Activated gamma-delta T cell treated with anti-CD3 and anti-CD28 coated beads, Interleukin-2, amount 50 U/mL, for 16 hours (primary cell): ENCODE data around the gene LMBR1L.
"Not testable (repeated sequence)": the region's sequence is repeated elsewhere in the genome, so short reads cannot be mapped to it uniquely, and the experiment has no call there.

Experiments
- DNase-seq: peaks from one replicate; pipeline ENCODE4 v3.0.0-alpha.2; 2020; ENCODE audit warnings: low read depth

The LMBR1L gene

DNA sequence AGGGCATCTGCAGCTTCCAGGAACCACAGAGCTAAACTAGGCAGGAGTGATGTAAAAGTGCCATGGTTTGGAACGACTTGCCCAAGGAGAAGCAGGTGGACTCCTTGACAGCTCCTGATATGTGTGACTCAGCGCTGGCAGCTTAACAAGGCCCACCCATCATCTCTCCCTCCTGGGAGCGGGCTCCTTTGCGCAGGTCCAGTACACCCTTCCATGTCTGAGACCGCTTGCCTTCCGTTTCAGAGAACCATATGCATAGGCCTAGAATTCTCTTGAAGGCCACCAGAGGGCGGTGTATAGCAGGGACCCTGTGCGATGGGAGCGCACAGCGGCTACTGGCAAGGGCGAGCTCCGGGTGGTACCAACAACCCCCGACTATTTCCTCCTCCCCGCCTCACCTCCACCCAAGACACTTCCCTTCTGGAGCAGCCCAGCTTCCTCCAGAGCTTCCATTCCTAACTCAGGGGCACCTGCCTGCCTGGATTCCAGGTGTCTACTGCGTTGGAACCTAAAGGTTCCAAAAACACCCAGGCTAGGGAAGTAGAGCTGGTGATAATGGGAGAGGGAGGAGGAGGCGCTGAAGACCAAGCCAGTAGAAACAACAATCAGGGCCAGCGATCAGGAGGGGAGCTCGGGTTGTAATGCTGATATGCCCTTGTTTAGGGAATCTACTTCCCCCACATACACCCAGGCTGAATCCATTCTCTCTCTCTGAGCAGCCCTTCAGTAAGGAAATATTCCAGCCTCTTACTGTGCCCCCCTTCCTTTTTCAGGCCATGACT, 22.3 kb downstream of the LMBR1L start:
- DNase-seq: peak; percentile 46

DNA sequence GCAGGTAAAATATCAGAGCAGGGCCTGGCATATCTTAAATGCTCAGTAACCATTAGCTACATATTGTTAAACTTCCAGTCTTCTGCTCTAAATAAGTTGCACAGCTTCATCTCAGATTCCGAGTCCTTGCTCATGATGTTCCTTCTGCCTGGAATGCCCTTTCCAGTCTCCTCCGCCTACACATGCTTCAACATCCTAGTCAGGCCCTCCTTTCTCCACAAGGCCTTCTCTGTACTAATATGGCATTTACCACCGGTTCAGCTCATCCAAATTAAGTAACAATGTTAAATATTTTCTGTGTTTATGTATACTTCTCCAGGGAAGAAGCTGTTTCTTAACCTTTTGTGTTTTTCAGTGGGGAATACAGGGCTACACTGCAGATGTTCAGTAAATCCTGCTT, 24.5 kb downstream of the LMBR1L start:
- no peak for DNase-seq

DNA sequence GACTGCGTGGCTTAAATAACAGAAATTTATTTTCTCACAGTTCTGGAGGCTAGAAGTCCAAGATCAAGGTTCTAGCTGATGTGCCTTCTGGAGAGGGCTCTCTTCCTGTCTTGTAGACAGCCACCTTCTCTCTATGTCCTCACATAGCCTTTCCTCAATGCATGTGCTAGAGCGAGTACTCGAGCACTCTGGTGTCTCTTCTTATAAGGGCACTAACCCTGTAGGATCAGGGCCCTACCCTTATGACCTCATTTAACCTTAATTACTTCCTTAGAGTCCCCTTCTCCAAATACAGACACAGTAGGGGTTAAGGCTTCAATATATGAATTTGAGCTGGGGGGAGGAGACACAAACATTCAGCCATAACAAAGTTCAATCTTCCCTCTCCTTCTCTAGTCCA, 26.2 kb downstream of the LMBR1L start:
- DNase-seq: no peak

DNA sequence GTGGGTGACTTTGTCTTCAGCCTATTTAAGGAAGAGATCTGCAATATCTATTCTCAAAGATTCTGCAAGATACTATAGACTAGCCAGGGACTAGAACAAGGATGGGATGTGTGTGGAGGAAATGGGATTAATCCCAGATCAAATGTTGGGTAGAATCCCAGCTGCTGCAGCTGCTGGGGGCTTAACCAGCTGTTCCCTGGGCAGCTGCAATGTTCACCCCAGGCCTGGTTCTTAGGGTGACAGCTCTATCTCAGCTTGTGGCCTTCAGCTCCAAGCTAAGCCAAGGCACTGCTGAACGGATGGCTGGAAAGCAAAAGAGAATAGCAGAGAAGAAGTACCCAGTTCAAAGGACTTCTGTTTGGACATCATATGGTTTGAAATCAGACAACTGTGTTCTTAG, 30.9 kb downstream of the LMBR1L start:
- DNase-seq: no peak

DNA sequence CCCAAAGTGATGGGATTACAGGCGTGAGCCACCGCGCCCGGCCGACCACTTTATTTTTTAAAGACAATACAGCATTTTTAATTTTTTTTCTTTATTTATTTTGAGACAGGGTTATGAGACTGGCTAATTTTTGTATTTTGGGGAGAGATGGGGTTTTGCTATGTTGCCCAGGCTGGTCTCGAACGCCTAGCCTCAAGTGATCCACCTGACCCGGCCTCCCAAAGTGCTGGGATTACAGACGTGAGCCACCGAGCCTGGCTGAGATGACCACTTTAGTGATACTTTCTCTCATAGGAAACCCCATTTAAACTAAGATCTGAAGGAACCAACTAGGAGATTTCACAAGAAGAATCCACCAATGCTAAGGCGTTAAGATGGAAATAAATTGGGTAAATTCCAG, 39.7 kb downstream of the LMBR1L start:
- no peak for DNase-seq

DNA sequence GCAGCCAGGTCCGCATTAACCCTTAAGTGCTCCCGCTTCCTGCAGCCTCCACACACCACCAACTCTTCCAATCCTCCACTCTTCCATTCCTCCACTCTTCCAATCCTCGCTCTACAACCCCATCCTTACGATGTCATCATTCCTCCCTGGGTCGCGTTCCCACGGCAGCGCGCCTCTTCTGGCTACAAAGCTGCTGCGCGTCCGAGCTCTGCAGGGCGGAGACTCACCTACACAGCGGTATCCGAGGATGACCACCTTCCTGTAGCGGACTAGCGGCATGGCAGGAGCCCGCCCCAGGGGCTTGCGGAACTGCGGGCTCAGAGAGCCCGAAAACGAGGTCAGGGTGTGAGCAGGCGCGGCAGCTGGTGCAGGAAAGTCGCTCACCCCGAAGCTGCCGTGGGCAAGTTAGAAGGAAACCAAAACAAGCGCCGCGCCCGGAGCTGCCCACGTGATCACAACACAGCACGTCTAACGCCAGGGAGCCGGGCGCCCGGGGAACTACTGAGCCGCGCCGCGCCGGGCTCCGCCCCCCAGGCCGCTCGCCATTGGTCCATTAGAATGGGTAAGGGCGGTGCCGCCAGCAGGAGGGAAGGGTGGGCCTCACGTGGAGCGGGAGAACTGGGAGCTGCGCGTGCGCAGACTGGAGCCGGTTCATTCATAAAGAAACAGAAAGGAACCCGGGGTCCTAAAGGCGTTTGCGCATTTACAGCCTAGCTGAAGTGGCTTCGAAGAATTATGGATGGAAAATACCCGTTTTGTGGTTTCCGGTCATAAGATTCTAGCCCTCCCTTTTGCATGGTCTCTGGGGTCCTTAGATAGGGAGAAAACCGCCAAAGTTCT, 40.9 kb downstream of the LMBR1L start, which contains the start of gene RHEBL1:
RHEBL1 (minus strand) TSS at position 473 of the 840 bp plus-strand sequence; CDS start at position 279, 194 bp downstream.
- DNase-seq: peak; percentile 98

DNA sequence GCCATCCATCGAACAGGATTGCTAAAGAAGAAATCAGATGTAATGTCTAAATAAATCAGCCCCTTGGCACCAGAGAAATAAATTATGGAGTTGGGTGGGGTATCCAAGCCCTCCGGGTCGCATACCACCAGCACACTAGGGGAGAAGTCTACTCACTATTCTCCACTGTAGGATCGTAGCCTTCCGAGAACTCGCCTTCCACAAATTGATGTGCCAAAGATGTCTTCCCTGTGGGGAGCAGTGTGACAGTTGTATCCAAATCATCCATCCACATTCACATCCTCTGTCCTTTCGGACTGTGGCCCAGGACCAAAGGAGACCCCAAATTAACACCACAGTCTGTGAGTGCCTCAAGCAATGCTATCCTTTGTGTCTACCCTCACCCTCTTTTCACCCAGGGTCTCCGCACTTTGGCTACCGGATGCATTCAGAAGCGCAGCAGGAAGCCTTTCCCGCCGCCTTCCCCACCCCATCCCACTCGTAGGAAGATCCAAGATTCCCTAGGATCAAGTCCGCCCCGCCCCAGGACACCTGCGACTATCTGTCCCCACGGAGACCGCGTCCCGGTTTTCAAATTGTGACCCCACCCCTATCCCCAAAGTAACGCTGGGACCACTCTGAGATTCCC, 41.7 kb downstream of the LMBR1L start:
- DNase-seq: no peak

DNA sequence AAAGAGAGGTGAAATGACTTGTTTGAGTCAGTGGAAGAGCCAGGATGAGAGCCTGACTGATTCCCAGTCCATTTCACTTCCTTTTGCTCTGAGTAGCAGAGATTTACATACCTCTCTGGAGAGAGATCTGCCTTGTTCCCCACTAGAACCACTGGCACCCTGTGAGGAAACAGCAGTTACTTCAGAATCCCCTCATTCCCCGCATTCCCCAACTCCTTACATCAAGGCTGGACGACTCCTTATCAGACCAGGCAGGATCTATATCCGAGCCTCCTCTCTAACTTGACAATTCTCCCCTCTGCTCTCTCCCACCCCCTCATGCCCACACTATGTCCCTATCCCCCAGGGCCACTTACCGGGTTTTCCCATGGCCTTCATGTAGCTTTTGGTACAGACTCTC, 44.5 kb downstream of the LMBR1L start:
- no peak for DNase-seq

DNA sequence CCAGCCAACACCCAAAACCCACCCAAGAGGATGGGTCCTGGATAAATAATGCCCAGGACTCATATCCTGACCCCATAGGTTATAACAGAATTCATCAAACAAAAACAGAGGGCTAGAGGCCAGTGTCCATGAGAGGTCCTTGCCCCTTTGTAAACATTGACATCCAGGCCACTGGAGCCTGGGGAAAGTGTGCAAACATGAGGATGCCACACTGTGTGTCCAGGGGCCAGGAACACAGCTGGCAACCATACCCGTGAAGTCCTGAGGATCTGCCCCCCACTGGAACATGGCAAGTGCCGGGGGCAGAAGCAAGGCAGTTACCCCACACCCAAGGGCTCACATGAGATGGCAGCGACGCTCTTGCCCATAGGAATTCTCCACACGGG, 45.9 kb downstream of the LMBR1L start:
- no peak for DNase-seq

DNA sequence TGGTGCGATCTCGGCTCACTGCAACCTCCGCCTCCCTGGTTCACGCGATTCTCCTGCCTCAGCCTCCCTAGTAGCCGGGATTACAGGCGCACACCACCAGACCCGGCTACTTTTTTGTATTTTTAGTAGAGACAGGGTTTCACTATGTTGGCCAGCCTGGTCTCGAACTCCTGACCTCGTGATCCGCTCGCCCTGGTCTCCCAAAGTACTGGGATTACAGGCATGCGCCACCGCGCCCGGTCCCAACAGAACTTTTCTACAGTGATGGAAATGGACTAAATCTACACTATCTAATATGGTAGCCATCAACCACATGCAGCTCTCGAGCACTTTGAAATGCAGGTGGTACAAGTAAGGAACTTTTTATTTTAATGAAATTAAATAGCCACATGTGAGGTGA, 48.7 kb downstream of the LMBR1L start:
- DNase-seq: not testable (repeated sequence)

DNA sequence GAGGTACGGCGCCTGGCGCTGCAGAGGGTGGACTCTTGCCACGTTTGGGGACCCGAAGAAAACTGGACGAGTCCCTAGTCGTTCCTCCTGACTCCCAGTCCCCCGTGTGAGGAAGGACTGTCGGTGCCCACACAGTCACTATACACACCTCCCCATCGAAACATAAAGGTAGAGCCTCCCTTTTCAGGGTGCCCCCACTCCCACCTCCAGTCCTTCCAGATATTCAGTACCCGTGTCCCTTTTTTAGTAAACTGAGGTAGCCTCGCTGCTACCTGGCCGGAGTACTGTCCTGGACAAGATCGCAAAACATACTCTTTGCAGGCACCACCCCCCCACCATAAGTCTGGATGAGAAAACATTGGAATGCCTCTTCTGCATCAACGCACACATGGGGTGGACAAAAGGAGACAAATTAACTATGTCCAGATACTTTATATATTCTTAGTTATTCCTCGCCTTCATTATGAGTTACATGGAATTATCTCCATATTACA, 49.4 kb downstream of the LMBR1L start:
- no peak for DNase-seq

DNA sequence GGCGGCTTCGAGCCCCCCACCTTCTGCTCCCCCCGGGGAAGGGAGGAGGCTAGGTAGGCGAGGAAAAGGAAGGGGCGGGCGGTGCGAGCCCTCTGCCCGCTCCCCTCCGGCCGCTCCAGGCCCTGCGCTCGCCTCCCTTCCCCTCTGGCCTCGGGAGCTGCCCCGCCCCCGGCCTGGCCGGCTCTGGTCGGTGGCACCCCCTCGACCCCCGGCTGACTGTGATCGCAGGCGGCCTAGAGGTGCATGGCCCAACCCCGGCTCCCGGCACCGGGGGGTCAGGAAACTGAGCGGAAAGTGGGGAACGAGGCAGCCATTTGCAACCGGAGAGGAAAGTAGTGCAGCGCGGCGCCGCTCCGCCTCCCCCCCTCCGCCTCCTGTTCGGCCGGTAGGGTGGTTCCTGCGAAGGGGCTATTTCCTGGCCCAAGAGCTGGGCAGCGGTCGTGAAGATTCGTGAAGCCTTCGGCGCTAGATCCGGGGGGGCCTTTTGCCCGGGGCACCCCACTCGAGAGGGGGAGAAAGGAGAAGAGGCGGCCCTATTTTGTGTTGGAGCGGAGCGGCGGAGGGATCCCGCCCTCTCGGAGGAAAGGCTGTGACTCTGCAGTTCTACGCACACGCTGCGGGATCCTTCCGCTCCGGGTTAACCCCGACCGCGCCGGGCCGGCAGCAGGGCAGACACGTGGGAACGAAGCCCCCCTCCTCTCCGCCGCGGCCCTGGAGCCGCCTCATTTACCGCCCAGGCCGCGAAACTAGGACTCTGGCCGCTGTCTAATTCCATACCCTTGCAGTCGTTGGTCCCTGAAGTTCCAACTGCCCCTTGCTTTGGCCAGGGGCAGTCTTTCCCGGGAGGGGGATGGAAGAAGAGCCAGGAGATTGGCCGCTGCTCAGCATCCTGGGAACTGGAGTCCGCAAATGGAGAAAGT, 50.1 kb downstream of the LMBR1L start, which contains the start of gene KMT2D:
KMT2D (minus strand) TSS at position 558 of the 920 bp plus-strand sequence. CDS start 5,470 bp downstream, outside the sequence.
- peak; percentile 83 for DNase-seq

DNA sequence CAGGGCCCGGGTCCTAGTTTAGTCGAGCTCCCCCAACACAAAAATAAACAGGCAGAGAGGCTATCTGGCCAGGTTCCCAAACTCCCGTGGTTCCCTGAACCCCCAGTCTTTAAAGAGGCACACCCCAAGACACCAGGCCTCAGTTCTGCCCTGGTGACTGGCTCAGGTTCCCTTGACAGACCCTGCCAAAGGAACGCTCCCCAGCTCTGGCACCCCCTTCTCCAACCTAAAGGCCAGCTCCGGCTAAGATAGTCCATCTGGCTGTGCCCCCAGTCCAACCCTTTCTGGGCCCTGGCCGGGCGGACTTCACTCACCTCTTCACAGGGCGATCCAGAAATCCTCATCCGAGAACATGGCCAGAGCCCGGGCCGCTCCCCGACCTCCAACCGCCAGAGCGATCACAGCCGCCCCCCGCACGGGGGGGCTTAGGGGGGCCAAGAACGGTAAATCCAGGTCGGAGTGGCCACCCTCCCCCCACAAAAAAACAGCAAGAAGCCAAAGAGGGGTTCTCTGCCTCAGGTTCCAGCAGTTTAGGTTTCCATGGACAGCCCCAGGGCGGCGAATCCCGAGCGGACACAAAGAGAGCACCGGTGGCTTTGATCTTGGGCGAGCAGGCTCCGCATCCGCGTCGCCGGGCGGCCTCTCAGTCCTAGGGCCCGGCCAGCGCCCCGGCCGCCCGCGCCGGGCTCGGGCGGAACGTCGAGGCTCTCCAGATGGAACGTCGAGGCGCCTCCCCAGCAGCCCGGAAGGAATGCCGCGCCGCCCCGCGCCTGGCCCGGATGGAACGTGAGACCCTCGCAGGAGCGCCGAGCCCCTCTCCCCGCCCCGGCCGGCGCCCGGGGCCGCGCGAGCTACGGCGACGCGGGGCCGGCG, 51.1 kb downstream of the LMBR1L start:
- DNase-seq: no peak

DNA sequence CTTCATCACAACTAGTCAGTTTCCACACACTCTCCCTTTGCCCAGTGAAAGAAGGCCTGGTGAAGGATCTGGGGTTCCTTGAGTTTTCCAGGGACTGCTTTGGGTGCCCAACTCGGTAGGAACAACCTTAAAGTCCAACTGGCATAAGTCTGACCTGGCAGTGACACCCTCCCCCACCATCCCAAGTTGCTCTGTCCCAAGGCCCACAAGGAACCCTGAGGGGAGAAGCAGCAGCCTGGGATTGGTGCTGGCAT, 51.7 kb downstream of the LMBR1L start:
- DNase-seq: no peak

DNA sequence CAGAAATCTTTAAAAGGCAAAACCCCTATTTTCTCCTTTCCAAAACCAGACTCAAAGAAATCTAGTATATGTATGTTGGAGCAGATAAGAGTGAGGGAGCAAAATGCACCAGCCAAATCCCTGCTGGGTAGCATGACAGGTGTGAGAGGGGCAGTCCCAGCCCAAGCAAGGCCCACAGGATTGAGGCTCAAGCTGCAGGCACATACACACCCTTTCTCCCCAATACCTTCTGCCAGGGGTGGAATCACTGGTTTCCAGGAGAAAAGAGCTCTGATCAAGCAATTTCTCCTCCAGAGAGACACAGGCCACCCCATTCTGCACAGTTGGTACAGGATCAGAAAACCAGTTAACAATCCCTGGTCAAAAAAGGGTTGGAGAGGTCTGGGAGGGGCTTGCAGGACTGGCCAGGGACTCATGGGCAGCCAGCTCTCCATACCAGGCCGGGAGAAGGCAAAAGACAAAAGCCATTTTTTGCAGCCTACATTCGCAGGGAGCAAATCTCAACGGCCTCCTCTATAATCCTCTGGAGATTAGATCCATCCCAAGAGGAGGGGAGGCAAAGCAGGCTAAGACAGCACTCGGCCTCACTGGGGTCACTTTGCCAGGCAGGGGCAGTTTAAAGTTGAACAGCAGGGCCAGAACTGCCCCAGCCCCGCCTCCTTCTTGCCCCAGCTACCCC, 52.1 kb downstream of the LMBR1L start:
- no peak for DNase-seq

DNA sequence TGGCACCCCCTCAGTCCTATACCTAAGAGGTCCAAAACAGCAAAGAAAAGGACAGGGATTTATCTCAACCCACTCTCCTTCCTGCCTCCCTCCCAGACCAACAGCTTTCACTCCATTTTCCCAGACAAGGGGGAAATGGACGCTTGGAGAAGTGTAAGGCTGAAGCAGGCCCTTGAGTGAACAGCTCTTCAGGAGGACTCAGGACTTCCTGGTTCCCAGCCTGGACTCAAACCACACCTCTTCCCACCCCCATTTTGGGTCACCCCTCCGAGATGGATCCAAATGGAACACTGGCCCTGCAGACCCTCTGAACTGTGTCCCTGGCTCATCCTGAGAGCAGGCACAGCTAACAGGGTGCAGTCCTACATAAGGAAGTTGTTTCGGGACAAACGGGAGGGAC, 52.8 kb downstream of the LMBR1L start:
- no peak for DNase-seq

DNA sequence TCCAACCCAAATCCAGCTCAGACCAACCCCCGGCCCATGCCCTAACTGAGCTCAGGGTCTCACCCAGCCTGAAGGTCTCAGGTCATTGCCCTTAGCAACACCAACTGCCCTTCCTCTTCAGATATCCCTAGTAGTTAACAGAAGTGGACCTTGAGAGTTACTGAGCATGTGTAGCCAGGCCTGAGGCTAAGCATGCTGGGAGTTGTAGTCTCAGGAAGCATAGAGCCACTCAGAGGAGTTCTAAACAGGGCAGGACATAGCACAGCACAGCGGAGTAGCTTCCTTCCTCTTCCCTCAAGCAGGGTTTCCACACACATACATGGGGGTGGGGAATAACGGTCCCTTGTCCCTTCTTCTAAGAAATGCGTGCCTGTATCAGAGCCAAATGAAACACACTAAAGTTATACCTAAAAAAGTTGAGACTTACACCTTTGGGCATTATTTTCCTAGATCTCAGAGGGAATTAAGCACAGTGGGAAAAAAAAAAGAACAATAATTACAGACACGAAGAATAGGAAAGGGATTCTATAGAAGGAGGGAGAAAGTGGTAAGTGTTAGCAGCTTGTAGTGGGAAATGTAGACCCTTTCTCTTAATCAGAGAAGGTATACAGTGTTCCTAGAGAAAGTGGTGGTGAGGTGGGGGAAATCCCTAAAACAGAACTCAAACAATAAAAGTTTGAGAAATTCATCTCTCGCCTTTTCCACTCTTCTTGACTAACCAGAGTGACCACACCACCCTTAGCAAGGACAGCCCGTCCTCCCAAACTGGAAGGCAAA, 54.5 kb downstream of the LMBR1L start:
- no peak for DNase-seq

DNA sequence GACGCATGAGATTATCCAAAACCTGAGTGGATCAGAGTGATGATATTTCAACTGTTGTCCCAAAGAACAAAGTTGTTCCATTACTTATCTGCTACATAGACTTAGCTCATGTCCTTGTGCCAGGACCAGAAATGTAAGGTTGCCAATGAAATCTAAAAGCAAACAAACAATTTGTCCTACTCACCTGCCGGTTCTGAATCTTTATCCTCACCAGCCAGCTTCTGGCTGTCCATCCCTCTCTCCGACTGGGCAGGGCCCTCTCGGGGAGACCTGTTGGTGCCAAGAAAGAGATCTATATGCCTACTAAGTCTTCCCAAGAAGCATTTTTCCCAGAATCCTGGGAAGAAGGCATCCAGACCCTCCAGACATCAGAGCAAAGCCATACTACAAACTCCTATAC, 55.6 kb downstream of the LMBR1L start:
- DNase-seq: no peak

DNA sequence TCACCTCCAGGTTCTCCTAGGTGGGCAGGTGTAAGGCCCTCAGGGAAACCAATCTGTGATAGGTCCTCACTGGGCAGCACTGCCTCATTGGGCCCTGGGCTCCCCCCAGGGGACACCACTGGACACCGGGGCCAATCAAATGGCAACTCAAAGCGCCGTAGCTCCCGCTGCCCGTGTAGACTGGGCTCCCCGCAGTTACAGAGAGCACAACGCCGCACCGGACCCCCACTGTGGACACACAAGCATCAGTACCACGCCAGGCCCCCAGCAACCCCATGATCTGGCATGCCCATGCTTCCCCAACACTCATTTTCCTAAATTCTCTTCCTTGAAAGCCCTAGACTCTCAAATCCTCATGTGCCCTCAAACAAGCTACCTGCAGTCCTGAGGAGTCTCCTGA, 56.1 kb downstream of the LMBR1L start:
- DNase-seq: no peak
